ENCODE results near the gene CLIP4.

DNA sequence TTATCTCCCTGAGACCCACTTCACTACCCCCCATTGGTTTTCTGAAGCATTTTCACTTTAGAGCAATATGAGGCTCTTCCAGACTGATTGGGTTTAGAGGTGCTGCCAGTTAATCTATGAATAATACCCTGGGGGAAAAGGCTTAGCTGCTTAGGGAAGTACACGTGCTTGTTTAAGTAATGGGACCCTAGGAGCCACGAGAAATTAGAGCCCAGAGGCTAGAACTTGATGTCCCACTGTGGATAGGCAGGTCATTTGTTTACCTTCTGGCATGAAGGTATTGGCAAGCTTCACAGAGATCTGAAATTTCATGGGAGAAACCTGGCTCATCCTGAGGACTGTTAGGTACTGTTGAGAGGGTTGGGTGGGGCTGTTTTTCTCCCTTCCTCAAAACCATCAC, 59.7 kb downstream of the CLIP4 start:
- TF ChIP-seq EZH2 (IDR thresholded peaks at IDR 0.05; ENCODE audit: borderline replicate concordance, low read depth, low read length, poor library complexity, severe bottlenecking), result no peak
- TF ChIP-seq, protein P1, sequence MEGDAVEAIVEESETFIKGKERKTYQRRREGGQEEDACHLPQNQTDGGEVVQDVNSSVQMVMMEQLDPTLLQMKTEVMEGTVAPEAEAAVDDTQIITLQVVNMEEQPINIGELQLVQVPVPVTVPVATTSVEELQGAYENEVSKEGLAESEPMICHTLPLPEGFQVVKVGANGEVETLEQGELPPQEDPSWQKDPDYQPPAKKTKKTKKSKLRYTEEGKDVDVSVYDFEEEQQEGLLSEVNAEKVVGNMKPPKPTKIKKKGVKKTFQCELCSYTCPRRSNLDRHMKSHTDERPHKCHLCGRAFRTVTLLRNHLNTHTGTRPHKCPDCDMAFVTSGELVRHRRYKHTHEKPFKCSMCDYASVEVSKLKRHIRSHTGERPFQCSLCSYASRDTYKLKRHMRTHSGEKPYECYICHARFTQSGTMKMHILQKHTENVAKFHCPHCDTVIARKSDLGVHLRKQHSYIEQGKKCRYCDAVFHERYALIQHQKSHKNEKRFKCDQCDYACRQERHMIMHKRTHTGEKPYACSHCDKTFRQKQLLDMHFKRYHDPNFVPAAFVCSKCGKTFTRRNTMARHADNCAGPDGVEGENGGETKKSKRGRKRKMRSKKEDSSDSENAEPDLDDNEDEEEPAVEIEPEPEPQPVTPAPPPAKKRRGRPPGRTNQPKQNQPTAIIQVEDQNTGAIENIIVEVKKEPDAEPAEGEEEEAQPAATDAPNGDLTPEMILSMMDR (conservative IDR thresholded peaks at IDR 0.05; ENCODE audit: low read depth, low read length), result no peak
